ENCODE results near the gene CYP11A1. TPM values are rescaled to one million over a fixed set of nuclear protein-coding genes. Genes with fewer than 3 reads are reported as not detected.

The CYP11A1 gene
- total RNA-seq, 1 experiment from 2014 or later = 1.7 TPM

- peaks cover 17 to 18% of the 10 kb centered on the region in 2 experiments for H3K4me1 Mint-ChIP-seq
- Histone ChIP-seq H3K14ac (ENCODE audit: insufficient read depth, low read length) (no peak overlapping the region), H3K4ac (ENCODE audit: low read depth, low read length) (no peak overlapping the region), H2AK5ac (ENCODE audit: insufficient read length, low read length) (no peak overlapping the region), H3K27ac (ENCODE audit: insufficient read length, low read depth, low read length) (no peak overlapping the region), H3K4me1 (ENCODE audit: insufficient read depth, low read length) (peaks cover 3% of the 10 kb centered on the region; the same call in 1 of the 2 replicates), H2BK12ac (ENCODE audit: insufficient read length, low read depth, low read length) (no peak overlapping the region), H2BK5ac (ENCODE audit: insufficient read length, low read length) (no peak overlapping the region), H3K79me2 (ENCODE audit: insufficient read depth, low read length) (no peaks in the 10 kb centered on the region), H2BK15ac (ENCODE audit: low read depth, low read length) (no peak overlapping the region), H4K8ac (replicated peaks; ENCODE audit: insufficient read length, low read depth, low read length) (no peak overlapping the region), H4K91ac (ENCODE audit: insufficient read length, low read depth, low read length) (no peak overlapping the region), H3K4me2 (ENCODE audit: insufficient read depth, insufficient read length, low read length) (no peak overlapping the region), H2BK20ac (ENCODE audit: low read depth, low read length, poor library complexity, severe bottlenecking) (no peak overlapping the region), H3K27me3 (ENCODE audit: insufficient read depth, low read length) (no peaks in the 10 kb centered on the region; the same call in 1 of the 2 replicates), H3K23ac (ENCODE audit: insufficient read length, low read depth, low read length) (no peak overlapping the region), H3K9me3 (ENCODE audit: control insufficient read depth, low read depth, low read length) (no peaks in the 10 kb centered on the region), H3K79me1 (ENCODE audit: insufficient read depth, low read depth, low read length, poor library complexity, severe bottlenecking) (no peaks in the 10 kb centered on the region), H3T11ph (ENCODE audit: low read length) (no peak overlapping the region), H4K20me1 (ENCODE audit: control insufficient read depth, insufficient read depth, insufficient read length) (no peaks in the 10 kb centered on the region), H3K23me2 (ENCODE audit: insufficient read length, low read depth, low read length, poor library complexity, severe bottlenecking) (no peaks in the 10 kb centered on the region), H3K18ac (ENCODE audit: insufficient read length, low read depth, low read length) (no peak overlapping the region), H2BK120ac (ENCODE audit: low read depth, low read length, poor library complexity, severe bottlenecking) (no peak overlapping the region), H4K5ac (ENCODE audit: insufficient read length, low read depth, low read length) (no peak overlapping the region), H3K56ac (ENCODE audit: insufficient read length, low read depth, low read length) (no peak overlapping the region), H2AFZ (ENCODE audit: low read length) (no peak overlapping the region), H3K9ac (ENCODE audit: extremely low read depth, insufficient read length, low read length) (no peak overlapping the region)
- no peak overlapping the region; a peak in 1 of 7 replicates for H3K27ac Mint-ChIP-seq
- no peak for DNase-seq
- TF ChIP-seq CTCF (conservative IDR thresholded peaks at IDR 0.05) = no peak
- no peaks in the 10 kb centered on the region for H3K9me3 Mint-ChIP-seq
- peaks cover 98% of the 10 kb centered on the region for H3K27me3 Mint-ChIP-seq (ENCODE audit: low read depth)
- no peak overlapping the region for H3K4me3 Mint-ChIP-seq
- H3K36me3 Mint-ChIP-seq (ENCODE audit: insufficient read depth in 1 of 3, low read depth in 3 of 3) = no peaks in the 10 kb centered on the region
Measured at GRCh38 chr15:74290645-74291044, 76.8 kb downstream of the CYP11A1 start.
